WI38 (cell line): Measurements from ENCODE around the gene CNTN1.

Source experiments
- H3K4me3 ChIP-seq: 2 replicates; pipeline ENCODE4 v1.5.1; 2011; ENCODE audit warnings: low read depth, mild to moderate bottlenecking, control low read depth, low read length
- TF ChIP-seq, protein P1 (sequence below): IDR thresholded peaks from 2 replicates; pipeline ENCODE4 v1.5.1; 2012; ENCODE audit warnings: low read depth, mild to moderate bottlenecking, control low read depth, low read length

The CNTN1 gene

DNA sequence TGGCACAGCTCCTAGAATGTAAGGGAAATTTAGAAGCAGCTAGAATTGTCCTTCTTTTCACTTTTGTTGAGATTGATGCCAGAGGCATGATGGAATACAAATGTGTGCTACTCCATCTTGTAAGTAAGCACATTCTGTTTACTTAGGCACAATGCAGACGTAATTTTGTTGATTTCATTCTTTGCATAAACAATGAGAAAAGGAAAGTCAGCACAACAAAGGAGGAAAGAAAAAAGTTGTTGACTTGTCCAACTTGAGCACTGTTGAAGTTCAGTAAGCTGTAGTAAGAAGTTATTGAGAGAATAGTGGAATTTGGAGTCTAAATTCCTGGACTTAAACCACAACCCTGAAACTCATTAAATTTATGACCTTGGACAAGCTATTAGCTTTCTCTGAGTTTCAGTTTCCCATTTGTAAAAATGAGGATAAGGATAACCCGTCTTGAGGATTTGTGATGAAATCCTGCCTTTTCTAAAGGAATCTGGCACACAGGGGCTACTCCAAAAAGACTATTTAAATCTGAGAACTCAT is 19.4 kb upstream of the CNTN1 start:
- no peak overlapping the region for H3K4me3 ChIP-seq
- TF ChIP-seq, protein P1, sequence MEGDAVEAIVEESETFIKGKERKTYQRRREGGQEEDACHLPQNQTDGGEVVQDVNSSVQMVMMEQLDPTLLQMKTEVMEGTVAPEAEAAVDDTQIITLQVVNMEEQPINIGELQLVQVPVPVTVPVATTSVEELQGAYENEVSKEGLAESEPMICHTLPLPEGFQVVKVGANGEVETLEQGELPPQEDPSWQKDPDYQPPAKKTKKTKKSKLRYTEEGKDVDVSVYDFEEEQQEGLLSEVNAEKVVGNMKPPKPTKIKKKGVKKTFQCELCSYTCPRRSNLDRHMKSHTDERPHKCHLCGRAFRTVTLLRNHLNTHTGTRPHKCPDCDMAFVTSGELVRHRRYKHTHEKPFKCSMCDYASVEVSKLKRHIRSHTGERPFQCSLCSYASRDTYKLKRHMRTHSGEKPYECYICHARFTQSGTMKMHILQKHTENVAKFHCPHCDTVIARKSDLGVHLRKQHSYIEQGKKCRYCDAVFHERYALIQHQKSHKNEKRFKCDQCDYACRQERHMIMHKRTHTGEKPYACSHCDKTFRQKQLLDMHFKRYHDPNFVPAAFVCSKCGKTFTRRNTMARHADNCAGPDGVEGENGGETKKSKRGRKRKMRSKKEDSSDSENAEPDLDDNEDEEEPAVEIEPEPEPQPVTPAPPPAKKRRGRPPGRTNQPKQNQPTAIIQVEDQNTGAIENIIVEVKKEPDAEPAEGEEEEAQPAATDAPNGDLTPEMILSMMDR: no peak

DNA sequence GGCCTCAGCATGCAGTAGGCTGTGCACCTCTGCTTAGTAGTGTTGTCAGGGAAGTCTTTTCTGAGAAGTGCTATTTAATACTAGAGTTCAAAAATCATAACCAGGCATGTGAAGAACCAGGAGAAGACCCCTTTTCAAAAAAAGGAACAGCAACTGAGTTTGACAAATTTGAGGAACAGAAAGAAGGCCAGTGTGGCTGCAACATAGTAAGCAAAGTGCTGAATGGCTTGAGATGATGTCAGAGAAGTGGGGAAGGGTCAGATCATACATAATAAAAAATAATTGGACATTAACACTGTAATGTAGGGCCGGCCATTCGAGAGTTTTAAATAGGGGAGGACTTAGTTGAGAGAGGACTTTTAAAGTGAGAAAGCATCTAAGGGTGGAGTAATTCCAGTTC is 11.1 kb upstream of the CNTN1 start:
- no peak overlapping the region for H3K4me3 ChIP-seq
- TF ChIP-seq, protein P1: no peak

DNA sequence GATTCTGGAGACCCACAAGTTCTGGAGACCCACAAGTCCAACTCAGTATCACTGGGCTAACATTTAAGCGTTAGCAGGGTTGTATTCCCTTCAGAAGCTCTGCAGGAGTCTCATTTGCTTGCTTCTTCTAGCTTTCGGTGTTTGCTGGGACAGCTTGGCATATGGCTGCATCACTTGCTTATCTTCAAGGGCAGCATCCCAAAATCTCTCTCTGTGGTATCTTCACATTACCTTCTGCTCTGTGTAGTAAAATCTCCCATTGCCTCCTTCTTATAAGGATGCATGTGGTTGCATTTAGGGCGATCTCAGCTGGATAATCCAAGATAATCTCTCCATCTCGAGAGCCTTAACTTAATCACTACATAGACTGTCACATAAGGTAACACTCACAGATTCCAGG is 7.3 kb upstream of the CNTN1 start:
- TF ChIP-seq, protein P1: no peak
- no peak overlapping the region for H3K4me3 ChIP-seq

DNA sequence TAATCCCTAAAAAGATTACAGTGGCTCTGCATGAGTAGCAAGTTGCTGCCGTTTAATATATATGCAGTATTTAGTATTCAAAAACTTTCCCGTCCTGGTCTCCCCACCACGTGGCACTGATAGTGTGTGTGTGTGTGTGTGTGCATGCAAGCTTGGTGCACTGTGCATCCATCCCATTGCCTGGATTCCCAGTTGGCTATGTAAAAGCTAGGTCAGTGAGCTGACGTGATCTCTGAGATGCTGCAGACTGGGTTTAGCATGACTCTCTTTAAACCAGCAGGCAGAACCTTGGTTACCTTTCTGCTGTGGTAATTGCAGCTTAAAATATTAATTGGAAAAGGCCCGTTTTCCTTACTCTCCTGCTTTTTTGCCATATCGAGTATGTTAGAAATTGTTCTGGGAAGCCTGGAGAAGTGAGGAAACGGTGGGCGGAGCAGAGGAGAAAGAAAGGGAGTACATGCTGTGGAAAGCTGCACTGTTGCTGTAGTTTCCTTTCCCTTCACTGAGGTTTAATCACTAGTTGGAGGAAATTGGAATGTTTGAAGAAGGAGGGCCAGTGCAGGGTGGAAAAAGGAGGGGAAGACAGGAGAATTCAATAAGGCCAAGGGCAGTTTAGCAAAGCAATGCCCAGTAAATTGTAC is 4.0 kb upstream of the CNTN1 start:
- TF ChIP-seq, protein P1: no peak
- H3K4me3 ChIP-seq: no peak overlapping the region

DNA sequence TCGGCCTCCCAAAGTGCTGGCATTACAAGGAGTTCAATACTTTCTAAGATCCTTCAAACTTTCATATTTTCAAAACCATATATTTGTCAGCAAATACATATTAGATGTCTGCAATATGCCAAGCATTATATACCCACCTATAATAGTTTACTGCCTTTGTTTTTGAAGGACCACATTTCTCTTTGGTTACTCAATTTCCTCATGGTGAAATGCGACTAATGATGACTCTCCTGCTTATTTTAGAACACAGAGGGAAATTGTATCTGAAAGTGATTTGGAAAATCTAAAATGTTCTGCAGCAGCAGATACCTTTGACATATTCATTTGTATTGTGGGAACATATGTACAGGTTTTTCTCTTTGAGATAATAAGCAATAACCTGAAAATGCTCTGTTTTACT is 2.7 kb upstream of the CNTN1 start:
- no peak overlapping the region for H3K4me3 ChIP-seq
- TF ChIP-seq, protein P1: no peak

DNA sequence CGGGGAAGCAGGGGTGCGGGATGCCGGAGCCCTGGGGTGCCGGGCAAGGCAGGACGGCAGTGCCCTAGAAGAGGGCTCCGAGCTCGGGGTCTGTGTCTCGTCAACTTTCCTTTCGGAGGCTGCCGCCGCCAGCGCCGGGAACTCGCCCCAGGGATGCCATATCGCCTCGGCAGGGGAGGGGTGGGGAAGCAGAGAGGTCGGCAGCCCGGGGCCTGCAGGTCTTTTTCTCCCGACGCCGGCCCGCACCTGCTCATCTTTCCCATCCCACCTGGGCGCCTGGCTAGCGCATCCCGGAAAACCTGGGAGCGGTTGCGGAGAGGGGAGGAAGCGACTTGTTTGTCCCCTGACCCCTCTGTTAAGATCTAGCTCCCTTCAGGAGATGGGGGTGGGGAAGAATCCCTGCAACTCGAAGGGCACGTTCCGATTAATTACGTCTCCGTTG is 547 bp downstream of the CNTN1 start:
- H3K4me3 ChIP-seq: no peak overlapping the region
- TF ChIP-seq, protein P1: no peak

DNA sequence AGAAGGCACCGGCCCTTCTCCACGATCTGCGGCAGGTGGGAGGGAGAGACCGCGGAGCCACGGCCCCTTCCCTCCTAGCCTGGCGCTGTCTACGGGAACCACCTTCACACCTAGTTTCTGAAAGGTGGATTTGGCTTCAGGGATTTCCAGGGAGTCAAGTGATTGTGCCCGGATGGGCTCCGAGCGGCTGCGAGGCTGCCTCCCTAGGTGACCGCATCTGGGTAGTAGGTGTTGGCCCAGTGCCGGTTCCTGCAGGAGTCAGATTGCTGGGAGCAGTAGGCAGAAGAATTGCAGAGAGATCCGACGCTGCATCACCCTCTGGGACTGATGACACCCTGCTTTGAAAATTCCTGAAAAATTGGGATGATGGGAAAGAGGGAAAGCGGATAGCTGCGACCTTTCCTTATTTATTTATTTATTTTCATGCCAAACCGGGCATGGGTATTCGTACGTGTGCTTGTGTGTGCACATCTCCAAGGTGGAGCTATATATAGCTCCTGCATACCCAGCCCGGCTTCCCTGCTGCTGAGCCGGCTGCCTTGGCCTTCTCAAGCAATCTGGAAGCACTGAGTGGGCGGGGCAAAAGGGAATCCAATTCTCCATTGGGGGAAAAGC is 1.1 kb downstream of the CNTN1 start:
- H3K4me3 ChIP-seq: no peak overlapping the region
- TF ChIP-seq, protein P1: no peak
